GM19438 (cell line): ENCODE results near the gene RNPEPL1.
"Not testable (repeated sequence)": the region's sequence is repeated elsewhere in the genome, so short reads cannot be mapped to it uniquely, and the experiment has no call there.

ENCODE experiments used
- ATAC-seq: cut with Tn5 transposase; IDR thresholded peaks from one replicate; pipeline ENCODE4 v1.9.1; 2021; ENCODE audit warnings: low read depth; ENCODE audit not compliant: unreplicated experiment

RNPEPL1 gene

GRCh38 chr2:240601831-240602160 lies 33.5 kb downstream of the RNPEPL1 start:
- no peak for ATAC-seq

GRCh38 chr2:240602266-240603050 lies 34.2 kb downstream of the RNPEPL1 start:
- no peak for ATAC-seq

- ATAC-seq, result no peak
Observed at GRCh38 chr2:240603081-240603835, 35.0 kb downstream of the RNPEPL1 start.

- no peak for ATAC-seq
Observed at GRCh38 chr2:240603846-240604245, 35.6 kb downstream of the RNPEPL1 start.

- no peak for ATAC-seq
Observed at GRCh38 chr2:240604291-240604938, 36.1 kb downstream of the RNPEPL1 start.

GRCh38 chr2:240604939-240605716 lies 36.8 kb downstream of the RNPEPL1 start:
- ATAC-seq, result no peak

GRCh38 chr2:240605867-240606743 lies 37.8 kb downstream of the RNPEPL1 start:
- ATAC-seq, result no peak

GRCh38 chr2:240611601-240612210 lies 43.4 kb downstream of the RNPEPL1 start:
- ATAC-seq, result no peak

- no peak for ATAC-seq
Observed at GRCh38 chr2:240613781-240614180, 45.5 kb downstream of the RNPEPL1 start.

- no peak for ATAC-seq
Observed at GRCh38 chr2:240614391-240614790, 46.1 kb downstream of the RNPEPL1 start.

- ATAC-seq, result no peak
Observed at GRCh38 chr2:240615396-240615795, 47.1 kb downstream of the RNPEPL1 start.

GRCh38 chr2:240615820-240616547 lies 47.7 kb downstream of the RNPEPL1 start:
- no peak for ATAC-seq

- not testable (repeated sequence) for ATAC-seq
Observed at GRCh38 chr2:240616860-240617666, 48.8 kb downstream of the RNPEPL1 start.

GRCh38 chr2:240618776-240619175 lies 50.5 kb downstream of the RNPEPL1 start:
- ATAC-seq, result no peak

GRCh38 chr2:240619506-240620148 lies 51.3 kb downstream of the RNPEPL1 start:
- no peak for ATAC-seq

GRCh38 chr2:240620149-240620731 lies 52.0 kb downstream of the RNPEPL1 start:
- no peak for ATAC-seq

- ATAC-seq, result no peak
Observed at GRCh38 chr2:240620859-240621258, 52.6 kb downstream of the RNPEPL1 start.
